Neural crest cell (in vitro differentiated cells): ENCODE results near the gene SENP5. TPM values are rescaled to one million over a fixed set of nuclear protein-coding genes. Genes with fewer than 3 reads are reported as not detected.
"Not testable (repeated sequence)": the region's sequence is repeated elsewhere in the genome, so short reads cannot be mapped to it uniquely, and the experiment has no call there.

ENCODE experiments used
- DNase-seq: peaks from one replicate; pipeline ENCODE4 v3.0.0; 2021; ENCODE audit warnings: low read depth, mixed read lengths, low spot score
- H3K27ac Mint-ChIP-seq: one replicate; pipeline ENCODE4 v1.8.0; 2021; ENCODE audit warnings: mild to moderate bottlenecking, mixed read lengths; ENCODE audit not compliant: unreplicated experiment
- H3K27me3 Mint-ChIP-seq: 2 replicates; pipeline ENCODE4 v1.8.0; 2021; ENCODE audit warnings: low read depth, mild to moderate bottlenecking, mixed read lengths
- H3K36me3 Mint-ChIP-seq: 2 replicates; pipeline ENCODE4 v1.8.0; 2021; ENCODE audit warnings: low read depth, mild to moderate bottlenecking, mixed read lengths
- H3K4me1 Mint-ChIP-seq: 2 replicates; pipeline ENCODE4 v1.8.0; 2021; ENCODE audit warnings: mixed read lengths
- H3K4me3 Mint-ChIP-seq: one replicate; pipeline ENCODE4 v1.8.0; 2021; ENCODE audit warnings: mild to moderate bottlenecking, mixed read lengths
- H3K9me3 Mint-ChIP-seq: 2 replicates; pipeline ENCODE4 v1.8.0; 2021; ENCODE audit warnings: mixed read lengths
- total RNA-seq: library from RNA; stranded (reverse); gene quantifications from 2 replicates; pipeline ENCODE4 v1.2.1, GENCODE V29; 2021
- TF ChIP-seq, protein P1 (sequence below): fragments of 200-600 bp; sonication (generic); conservative IDR thresholded peaks from 2 replicates; pipeline ENCODE4 v1.5.0; 2021; ENCODE audit warnings: antibody characterized with exemption, mild to moderate bottlenecking

Gene SENP5
- total RNA-seq, 1 donor from 2014 or later: 41.3 TPM

DNA sequence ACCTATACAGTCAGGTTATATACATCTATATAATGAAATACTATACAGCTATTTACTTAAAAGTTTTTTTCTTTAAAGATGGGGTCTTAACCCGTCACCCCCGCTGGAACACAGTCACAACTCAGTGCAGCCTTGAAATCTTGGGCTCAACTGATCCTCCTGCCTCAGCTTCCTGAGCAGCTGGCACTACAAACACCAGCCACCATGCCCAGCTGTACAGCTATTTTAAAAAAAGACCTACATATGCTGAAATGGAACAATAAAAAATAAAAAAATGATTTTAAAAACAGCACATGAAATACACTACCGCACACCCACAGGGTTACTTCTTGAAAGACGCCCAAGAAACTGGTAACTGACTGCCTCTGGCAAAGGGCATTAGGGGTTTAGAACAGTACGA is 70.9 kb downstream of the SENP5 start:
- H3K27ac Mint-ChIP-seq: no peak overlapping the region
- TF ChIP-seq, protein P1, sequence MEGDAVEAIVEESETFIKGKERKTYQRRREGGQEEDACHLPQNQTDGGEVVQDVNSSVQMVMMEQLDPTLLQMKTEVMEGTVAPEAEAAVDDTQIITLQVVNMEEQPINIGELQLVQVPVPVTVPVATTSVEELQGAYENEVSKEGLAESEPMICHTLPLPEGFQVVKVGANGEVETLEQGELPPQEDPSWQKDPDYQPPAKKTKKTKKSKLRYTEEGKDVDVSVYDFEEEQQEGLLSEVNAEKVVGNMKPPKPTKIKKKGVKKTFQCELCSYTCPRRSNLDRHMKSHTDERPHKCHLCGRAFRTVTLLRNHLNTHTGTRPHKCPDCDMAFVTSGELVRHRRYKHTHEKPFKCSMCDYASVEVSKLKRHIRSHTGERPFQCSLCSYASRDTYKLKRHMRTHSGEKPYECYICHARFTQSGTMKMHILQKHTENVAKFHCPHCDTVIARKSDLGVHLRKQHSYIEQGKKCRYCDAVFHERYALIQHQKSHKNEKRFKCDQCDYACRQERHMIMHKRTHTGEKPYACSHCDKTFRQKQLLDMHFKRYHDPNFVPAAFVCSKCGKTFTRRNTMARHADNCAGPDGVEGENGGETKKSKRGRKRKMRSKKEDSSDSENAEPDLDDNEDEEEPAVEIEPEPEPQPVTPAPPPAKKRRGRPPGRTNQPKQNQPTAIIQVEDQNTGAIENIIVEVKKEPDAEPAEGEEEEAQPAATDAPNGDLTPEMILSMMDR: no peak
- peaks cover 4% of the 10 kb centered on the region for H3K27me3 Mint-ChIP-seq
- no peak for DNase-seq
- H3K4me1 Mint-ChIP-seq: peaks cover 27% of the 10 kb centered on the region
- H3K36me3 Mint-ChIP-seq: peaks cover 32% of the 10 kb centered on the region
- H3K9me3 Mint-ChIP-seq: no peaks in the 10 kb centered on the region
- H3K4me3 Mint-ChIP-seq: peak overlapping the region; percentile 78

- H3K27ac Mint-ChIP-seq: peak overlapping the region; percentile 98
- H3K4me1 Mint-ChIP-seq: peaks cover 39% of the 10 kb centered on the region
- no peaks in the 10 kb centered on the region for H3K9me3 Mint-ChIP-seq
- peak overlapping the region; percentile 98 for H3K4me3 Mint-ChIP-seq
- peaks cover 4% of the 10 kb centered on the region for H3K27me3 Mint-ChIP-seq
- H3K36me3 Mint-ChIP-seq: peaks cover 18% of the 10 kb centered on the region
- peak; percentile 43 for DNase-seq
- TF ChIP-seq, protein P1: no peak
Observed at GRCh38 chr3:196941729-196942225, 74.1 kb downstream of the SENP5 start.

GRCh38 chr3:196942226-196942914 is 74.7 kb downstream of the SENP5 start, which contains the start of gene NCBP2:
NCBP2 (minus strand) TSS chr3:196942528; CDS start chr3:196942503, 25 bp downstream.
- Mint-ChIP-seq H3K27ac (peak within 1 kb of the TSS; percentile 98), H3K36me3 (peaks cover 12% of the 10 kb centered on the region), H3K4me3 (peak within 1 kb of the TSS; percentile 98), H3K27me3 (peaks cover 4% of the 10 kb centered on the region), H3K4me1 (peaks cover 39% of the 10 kb centered on the region), H3K9me3 (no peaks in the 10 kb centered on the region)
- TF ChIP-seq, protein P1: peak; percentile 67
- peak; percentile 99 for DNase-seq

DNA sequence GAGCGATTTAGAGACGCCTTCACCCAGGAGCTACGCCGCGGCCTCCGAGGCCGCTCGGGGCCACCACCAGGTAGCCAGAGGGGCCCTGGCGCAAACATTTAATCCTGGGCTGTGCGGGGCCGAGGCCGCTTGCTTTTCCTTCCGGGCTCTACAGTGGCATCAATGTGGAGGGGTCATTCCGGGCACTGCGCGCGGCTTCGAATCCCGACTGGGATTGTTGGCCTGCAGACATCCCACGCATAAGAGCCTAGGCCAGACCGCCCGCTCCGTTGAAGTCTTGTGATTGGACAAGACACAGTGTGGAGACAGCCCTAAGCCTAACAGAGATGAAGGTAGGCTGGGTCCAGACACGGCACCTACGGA is 75.2 kb downstream of the SENP5 start:
- no peaks in the 10 kb centered on the region for H3K9me3 Mint-ChIP-seq
- peaks cover 8% of the 10 kb centered on the region for H3K36me3 Mint-ChIP-seq
- peaks cover 4% of the 10 kb centered on the region for H3K27me3 Mint-ChIP-seq
- DNase-seq: no peak
- TF ChIP-seq, protein P1: no peak
- H3K4me3 Mint-ChIP-seq: peak overlapping the region; percentile 98
- peak overlapping the region; percentile 91 for H3K27ac Mint-ChIP-seq
- peaks cover 39% of the 10 kb centered on the region for H3K4me1 Mint-ChIP-seq

DNA sequence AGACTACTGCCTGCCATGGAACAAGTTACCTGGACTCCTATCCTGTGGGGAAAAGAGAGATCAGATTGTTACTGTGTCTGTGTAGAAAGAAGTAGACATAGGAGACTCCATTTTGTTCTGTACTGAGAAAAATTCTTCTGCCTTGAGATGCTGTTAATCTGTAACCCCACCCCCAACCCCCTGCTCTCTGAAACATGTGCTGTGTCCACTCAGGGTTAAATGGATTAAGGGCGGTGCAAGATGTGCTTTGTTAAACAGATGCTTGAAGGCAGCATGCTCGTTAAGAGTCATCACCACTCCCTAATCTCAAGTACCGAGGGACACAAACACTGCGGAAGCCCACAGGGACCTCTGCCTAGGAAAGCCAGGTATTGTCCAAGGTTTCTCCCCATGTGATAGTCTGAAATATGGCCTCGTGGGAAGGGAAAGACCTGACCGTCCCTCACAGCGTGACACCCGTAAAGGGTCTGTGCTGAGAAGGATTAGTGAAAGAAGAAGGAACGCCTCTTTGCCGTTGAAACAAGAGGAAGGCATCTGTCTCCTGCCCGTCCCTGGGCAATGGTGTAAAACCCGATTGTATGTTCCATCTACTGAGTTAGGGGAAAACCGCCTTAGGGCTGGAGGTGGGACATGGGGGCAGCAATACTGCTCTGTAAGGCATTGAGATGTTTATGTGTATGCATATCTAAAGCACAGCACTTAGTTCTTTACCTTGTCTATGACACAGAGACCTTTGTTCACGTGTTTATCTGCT is 76.5 kb downstream of the SENP5 start:
- not testable (repeated sequence) for H3K27me3 Mint-ChIP-seq

More for the DNA sequence above, 76.5 kb downstream of the SENP5 start:
- Mint-ChIP-seq H3K4me1 (peaks cover 39% of the 10 kb centered on the region), H3K4me3 (peak overlapping the region; percentile 98)
- H3K9me3 Mint-ChIP-seq, DNase-seq, H3K36me3 Mint-ChIP-seq, H3K27ac Mint-ChIP-seq: not testable (repeated sequence)
